WTC11 (cell line): ENCODE results near the gene ASB4.

Experiments
- CREM ChIP-seq: sonication (generic); formaldehyde crosslinking; IDR thresholded peaks from 2 replicates; pipeline ENCODE4 v1.8.1; 2022; ENCODE audit warnings: mild to moderate bottlenecking, missing genetic modification reagents, moderate library complexity
- ZNF138 ChIP-seq: sonication (generic); formaldehyde crosslinking; conservative IDR thresholded peaks from 2 replicates; pipeline ENCODE4 v1.8.1; 2022; ENCODE audit warnings: mild to moderate bottlenecking, moderate library complexity, missing genetic modification reagents
- TF ChIP-seq, protein P1 (sequence below): fragments of 200-600 bp; IDR thresholded peaks from 2 replicates; pipeline ENCODE4 v1.8.0; 2022; ENCODE audit warnings: antibody characterized with exemption

DNA sequence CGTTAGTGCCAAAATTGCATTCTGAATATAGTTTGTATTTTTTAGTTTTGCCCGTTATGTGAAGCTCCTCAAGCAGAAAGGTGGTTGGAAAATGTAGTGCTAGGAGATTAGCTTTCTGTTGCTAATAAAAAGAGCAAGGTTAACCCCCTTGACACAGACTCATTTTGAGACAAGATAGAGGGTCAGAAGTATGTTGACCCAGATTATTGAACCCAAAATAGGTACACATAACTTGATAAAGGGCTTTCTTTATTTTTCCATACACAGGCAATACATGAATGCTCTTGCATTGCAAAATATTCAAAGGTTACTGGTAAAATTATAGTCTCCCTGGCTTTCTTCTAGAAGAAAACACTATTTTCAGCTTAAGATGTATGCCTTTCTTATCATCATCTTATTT, 40.9 kb upstream of the ASB4 start:
- TF ChIP-seq CREM (CRISPR knock-in tag) (no peak), ZNF138 (no peak)
- TF ChIP-seq, protein P1, sequence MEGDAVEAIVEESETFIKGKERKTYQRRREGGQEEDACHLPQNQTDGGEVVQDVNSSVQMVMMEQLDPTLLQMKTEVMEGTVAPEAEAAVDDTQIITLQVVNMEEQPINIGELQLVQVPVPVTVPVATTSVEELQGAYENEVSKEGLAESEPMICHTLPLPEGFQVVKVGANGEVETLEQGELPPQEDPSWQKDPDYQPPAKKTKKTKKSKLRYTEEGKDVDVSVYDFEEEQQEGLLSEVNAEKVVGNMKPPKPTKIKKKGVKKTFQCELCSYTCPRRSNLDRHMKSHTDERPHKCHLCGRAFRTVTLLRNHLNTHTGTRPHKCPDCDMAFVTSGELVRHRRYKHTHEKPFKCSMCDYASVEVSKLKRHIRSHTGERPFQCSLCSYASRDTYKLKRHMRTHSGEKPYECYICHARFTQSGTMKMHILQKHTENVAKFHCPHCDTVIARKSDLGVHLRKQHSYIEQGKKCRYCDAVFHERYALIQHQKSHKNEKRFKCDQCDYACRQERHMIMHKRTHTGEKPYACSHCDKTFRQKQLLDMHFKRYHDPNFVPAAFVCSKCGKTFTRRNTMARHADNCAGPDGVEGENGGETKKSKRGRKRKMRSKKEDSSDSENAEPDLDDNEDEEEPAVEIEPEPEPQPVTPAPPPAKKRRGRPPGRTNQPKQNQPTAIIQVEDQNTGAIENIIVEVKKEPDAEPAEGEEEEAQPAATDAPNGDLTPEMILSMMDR = no peak
